ENCODE measurements around the gene ZNRF2. TPM values are rescaled to one million over a fixed set of nuclear protein-coding genes. Genes with fewer than 3 reads are reported as not detected.

The ZNRF2 gene
- total and polyA plus RNA-seq, 2 donors (not counting 3 experiments of a cell fraction or from before 2014, with no cell fraction given) = 1.4 to 5.9 TPM

DNA sequence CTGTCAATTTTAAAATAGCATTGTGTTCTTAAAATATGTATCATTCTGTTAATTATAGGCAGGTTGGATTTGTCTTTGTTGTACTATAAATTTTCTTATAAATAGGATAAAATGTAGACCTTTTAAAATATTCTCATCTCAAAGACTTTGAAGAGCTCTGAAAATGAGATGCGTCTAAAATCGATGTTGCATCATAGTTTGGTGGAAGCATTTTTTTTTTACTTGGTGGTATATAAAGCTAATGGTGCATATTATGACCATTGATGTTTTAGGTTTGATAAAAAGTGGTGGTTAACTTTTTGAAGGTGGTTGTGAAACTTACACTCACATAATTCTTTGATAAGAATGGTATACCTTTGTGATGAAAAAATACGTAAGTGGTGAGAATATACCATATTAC lies 69.1 kb downstream of the ZNRF2 start:
- Histone ChIP-seq H4K20me1 (replicated peaks; ENCODE audit: control insufficient read depth, extremely low read depth, insufficient read depth, low read length) (no peaks in the 10 kb centered on the region), H3K79me2 (ENCODE audit: control insufficient read depth, insufficient read depth, low read length) (no peaks in the 10 kb centered on the region), H3K9me3 (replicated peaks; ENCODE audit: control insufficient read depth, insufficient read depth, low read length) (no peaks in the 10 kb centered on the region), H3K9me1 (replicated peaks; ENCODE audit: control insufficient read depth, extremely low read depth, insufficient read depth, low read length) (no peaks in the 10 kb centered on the region), H3K4me2 (ENCODE audit: insufficient read depth, low read length) (no peak overlapping the region), H3K4me1 (ENCODE audit: control insufficient read depth, extremely low read depth, insufficient read depth, low read length) (peaks cover 4% of the 10 kb centered on the region), H3K36me3 (ENCODE audit: control insufficient read depth in 2 of 2, extremely low read depth in 1 of 2, insufficient read depth in 2 of 2, low read length in 2 of 2) (no peaks in the 10 kb centered on the region), H3K27me3 (ENCODE audit: control insufficient read depth in 2 of 2, insufficient read depth in 2 of 2, low read length in 2 of 2) (no peaks in the 10 kb centered on the region), H2AFZ (ENCODE audit: low read depth, low read length) (no peak overlapping the region), H3K27ac (ENCODE audit: insufficient read depth, low read depth, low read length) (no peak overlapping the region), H3K4me3 (replicated peaks in 1 of 3; ENCODE audit: insufficient read depth in 1 of 3, low read depth in 1 of 3, low read length in 3 of 3) (no peak overlapping the region), H3K9ac (replicated peaks; ENCODE audit: extremely low read depth, insufficient read depth, low read length) (no peak overlapping the region)
- POLR2A ChIA-PET = no interaction called here
- DNase-seq (ENCODE audit: low read depth, low spot score) (no peak), FAIRE-seq (no peak)
- intact Hi-C loops (cut with micrococcal nuclease) (no loop called here), dilution Hi-C loops (cut with MboI; ENCODE audit: extremely low pct_ligation_motif_present, low sequenced_read_pairs) (no loop called here)
- no peak for TF ChIP-seq JUN (IDR thresholded peaks at IDR 0.05; ENCODE audit: borderline replicate concordance, insufficient read depth, insufficient read length, low read depth)
- no peak for TF ChIP-seq POLR2A (IDR thresholded peaks at IDR 0.05; ENCODE audit: low read depth, low read length)
- TF ChIP-seq, protein P1, sequence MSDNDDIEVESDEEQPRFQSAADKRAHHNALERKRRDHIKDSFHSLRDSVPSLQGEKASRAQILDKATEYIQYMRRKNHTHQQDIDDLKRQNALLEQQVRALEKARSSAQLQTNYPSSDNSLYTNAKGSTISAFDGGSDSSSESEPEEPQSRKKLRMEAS (IDR thresholded peaks at IDR 0.05; ENCODE audit: insufficient read depth, insufficient read length) = no peak
- TF ChIP-seq POLR2AphosphoS5 (IDR thresholded peaks at IDR 0.05; ENCODE audit: insufficient read depth, low read depth, low read length) = no peak
- TF ChIP-seq GATA2 (IDR thresholded peaks at IDR 0.05; ENCODE audit: insufficient read depth, insufficient read length, low read depth, low read length) = no peak
- TF ChIP-seq, protein P2, sequence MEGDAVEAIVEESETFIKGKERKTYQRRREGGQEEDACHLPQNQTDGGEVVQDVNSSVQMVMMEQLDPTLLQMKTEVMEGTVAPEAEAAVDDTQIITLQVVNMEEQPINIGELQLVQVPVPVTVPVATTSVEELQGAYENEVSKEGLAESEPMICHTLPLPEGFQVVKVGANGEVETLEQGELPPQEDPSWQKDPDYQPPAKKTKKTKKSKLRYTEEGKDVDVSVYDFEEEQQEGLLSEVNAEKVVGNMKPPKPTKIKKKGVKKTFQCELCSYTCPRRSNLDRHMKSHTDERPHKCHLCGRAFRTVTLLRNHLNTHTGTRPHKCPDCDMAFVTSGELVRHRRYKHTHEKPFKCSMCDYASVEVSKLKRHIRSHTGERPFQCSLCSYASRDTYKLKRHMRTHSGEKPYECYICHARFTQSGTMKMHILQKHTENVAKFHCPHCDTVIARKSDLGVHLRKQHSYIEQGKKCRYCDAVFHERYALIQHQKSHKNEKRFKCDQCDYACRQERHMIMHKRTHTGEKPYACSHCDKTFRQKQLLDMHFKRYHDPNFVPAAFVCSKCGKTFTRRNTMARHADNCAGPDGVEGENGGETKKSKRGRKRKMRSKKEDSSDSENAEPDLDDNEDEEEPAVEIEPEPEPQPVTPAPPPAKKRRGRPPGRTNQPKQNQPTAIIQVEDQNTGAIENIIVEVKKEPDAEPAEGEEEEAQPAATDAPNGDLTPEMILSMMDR (IDR thresholded peaks at IDR 0.05; ENCODE audit: extremely low read depth in 1 of 2, insufficient read depth in 1 of 2, low read depth in 1 of 2, low read length in 2 of 2) = no peak
- TF ChIP-seq FOS (IDR thresholded peaks at IDR 0.05; ENCODE audit: borderline replicate concordance, insufficient read depth, low read length) = no peak
- TF ChIP-seq MYC (IDR thresholded peaks at IDR 0.05; ENCODE audit: low read depth, low read length) = no peak
- TF ChIP-seq EZH2 (IDR thresholded peaks at IDR 0.05; ENCODE audit: borderline replicate concordance, low read depth, low read length, severe bottlenecking) = no peak
- CTCF ChIA-PET = interaction anchor here (1.1 to 1.5 kb wide), 4 partner anchors 9 to 78 kb away, joined by 3 to 6 read pairs (median 4); no protein-coding TSS in a partner anchor
- BruUV-seq (replicated peaks) = no TSS peak

Measured in endothelial cell of umbilical vein (primary cell).